IMR-90 (cell line): Measurements from ENCODE around the gene MEGF11. TPM values are rescaled to one million over a fixed set of nuclear protein-coding genes. Genes with fewer than 3 reads are reported as not detected.

Experiments used
- ATAC-seq: fragments of 200-7000 bp; cut with Tn5 transposase; 2 replicates; pipeline ENCODE4 v1.9.1; 2020; ENCODE audit warnings: low read depth, mild to moderate bottlenecking, moderate library complexity
- BruUV-seq: library from RNA; stranded (reverse); fragments of 400-500 nt; replicated peaks from 2 replicates; lab custom pipeline; 2021; lab: Mats Ljungman, UMichigan
- CTCF ChIA-PET: fragments of 300-600 bp; formaldehyde crosslinking; extraction: SDS; loops from one replicate; lab custom pipeline; 2021; ENCODE audit warnings: antibody characterized with exemption; lab: Yijun Ruan, JAX
- POLR2A ChIA-PET: fragments of 300-600 bp; sonication (Branson Sonifier 250); formaldehyde crosslinking; loops from one replicate; lab custom pipeline; 2022; ENCODE audit warnings: antibody characterized with exemption; ENCODE audit not compliant: unreplicated experiment; lab: Charles Lee
- DNase-seq: peaks from one replicate; pipeline ENCODE4 v3.0.0; 2013
- H2AFZ ChIP-seq: replicated peaks from 2 replicates; pipeline ENCODE3; 2013; ENCODE audit warnings: low read length, mild to moderate bottlenecking; ENCODE audit not compliant: poor library complexity
- H2AK5ac ChIP-seq: 2 replicates; pipeline ENCODE4 v1.6.1; 2013; ENCODE audit warnings: low read depth, low read length, inconsistent platforms
- H2AK9ac ChIP-seq: replicated peaks from 2 replicates; pipeline ENCODE3; 2013; ENCODE audit warnings: mild to moderate bottlenecking, low read depth, low read length, moderate library complexity; ENCODE audit not compliant: poor library complexity
- H2BK120ac ChIP-seq: 2 replicates; pipeline ENCODE4 v1.6.1; 2013; ENCODE audit warnings: low read depth, low read length, inconsistent platforms
- H2BK15ac ChIP-seq: 3 replicates; pipeline ENCODE4 v1.6.1; 2013; ENCODE audit warnings: low read depth, low read length, inconsistent platforms
- H2BK20ac ChIP-seq: 2 replicates; pipeline ENCODE4 v1.6.1; 2013; ENCODE audit warnings: low read depth, mild to moderate bottlenecking, inconsistent platforms, low read length, moderate library complexity
- H2BK5ac ChIP-seq: 2 replicates; pipeline ENCODE4 v1.6.1; 2013; ENCODE audit warnings: mild to moderate bottlenecking, low read depth, low read length, inconsistent platforms; ENCODE audit not compliant: poor library complexity, severe bottlenecking
- H3K14ac ChIP-seq: replicated peaks from 2 replicates; pipeline ENCODE4 v1.6.1; 2013; ENCODE audit warnings: low read depth, low read length, inconsistent platforms
- H3K18ac ChIP-seq: 2 replicates; pipeline ENCODE4 v1.6.1; 2013; ENCODE audit warnings: low read depth, low read length, control low read depth
- H3K23ac ChIP-seq: 2 replicates; pipeline ENCODE4 v1.6.1; 2013; ENCODE audit warnings: low read depth, low read length, inconsistent platforms
- H3K27ac ChIP-seq: 2 replicates; pipeline ENCODE4 v1.5.1; 2013; ENCODE audit warnings: mild to moderate bottlenecking, control low read depth, low read length; ENCODE audit not compliant: insufficient read depth
- H3K27me3 ChIP-seq: 2 replicates; pipeline ENCODE4 v1.6.1; 2013; ENCODE audit warnings: low read length; ENCODE audit not compliant: control insufficient read depth, insufficient read depth
- H3K36me3 ChIP-seq: 2 replicates; pipeline ENCODE4 v1.6.1; 2013; ENCODE audit warnings: low read length, mixed read lengths; ENCODE audit not compliant: control insufficient read depth, insufficient read depth
- H3K4ac ChIP-seq: 2 replicates; pipeline ENCODE4 v1.6.1; 2013; ENCODE audit warnings: low read depth, low read length, inconsistent platforms
- H3K4me1 ChIP-seq: 2 replicates; pipeline ENCODE4 v1.6.1; 2013; ENCODE audit warnings: low read length, mixed read lengths; ENCODE audit not compliant: control insufficient read depth, insufficient read depth
- H3K4me2 ChIP-seq: 2 replicates; pipeline ENCODE4 v1.6.1; 2013; ENCODE audit warnings: low read depth, mild to moderate bottlenecking, control low read depth, low read length, moderate library complexity
- H3K4me3 ChIP-seq: 2 replicates; pipeline ENCODE4 v1.5.1; 2013; ENCODE audit warnings: low read depth, mild to moderate bottlenecking, control low read depth, low read length, moderate library complexity; ENCODE audit not compliant: insufficient read depth
- H3K56ac ChIP-seq: 2 replicates; pipeline ENCODE4 v1.6.1; 2013; ENCODE audit warnings: low read length, inconsistent platforms; ENCODE audit not compliant: insufficient read depth; ENCODE audit errors: extremely low read depth
- H3K79me1 ChIP-seq, 2 experiments: 2 replicates each; pipeline ENCODE4 v1.6.1; 2013; ENCODE audit warnings: low read length in 2 of 2, inconsistent platforms in 1 of 2, low read depth in 1 of 2
- H3K9ac ChIP-seq: 2 replicates; pipeline ENCODE4 v1.6.1; 2013; ENCODE audit warnings: low read depth, low read length, control low read depth
- H3K9me1 ChIP-seq: 2 replicates; pipeline ENCODE4 v1.6.1; 2013; ENCODE audit warnings: low read length, inconsistent platforms; ENCODE audit not compliant: insufficient read depth
- H3K9me3 ChIP-seq: 2 replicates; pipeline ENCODE4 v1.6.1; 2013; ENCODE audit warnings: low read length; ENCODE audit not compliant: control insufficient read depth, insufficient read depth
- H4K20me1 ChIP-seq: 2 replicates; pipeline ENCODE4 v1.6.1; 2013; ENCODE audit warnings: low read length, inconsistent platforms; ENCODE audit not compliant: insufficient read depth
- H4K5ac ChIP-seq: 2 replicates; pipeline ENCODE4 v1.6.1; 2013; ENCODE audit warnings: mild to moderate bottlenecking, low read depth, low read length, control low read depth
- H4K8ac ChIP-seq, 2 experiments: 2 replicates each; pipeline ENCODE4 v1.6.1; 2013; ENCODE audit warnings: low read depth in 2 of 2, low read length in 2 of 2, control low read depth in 1 of 2, inconsistent platforms in 1 of 2
- H4K91ac ChIP-seq: 2 replicates; pipeline ENCODE4 v1.6.1; 2013; ENCODE audit warnings: low read depth, low read length, inconsistent platforms; ENCODE audit not compliant: insufficient read depth
- CHD1 ChIP-seq: IDR thresholded peaks from 2 replicates; pipeline ENCODE4 v1.6.1; 2012; ENCODE audit warnings: low read depth, low read length, improper control_type of control experiment
- SMC3 ChIP-seq: fragments of 150-350 bp; IDR thresholded peaks from 2 replicates; pipeline ENCODE4 v1.6.1; 2016; ENCODE audit warnings: low read depth, mild to moderate bottlenecking, antibody characterized with exemption, low read length, moderate library complexity
- WGBS, 2 experiments: methylation state at CpG; one replicate each; pipeline versions ENCODE4 v1.1.5 to v1.1.7; 2013; ENCODE audit warnings: missing lambda C conversion rate in 2 of 2; ENCODE audit not compliant: insufficient read length in 1 of 2; ENCODE audit errors: extremely low coverage in 2 of 2; 5-methylcytosine and 5-hydroxymethylcytosine counted together
- dilution Hi-C: fragments of 300-500 bp; cut with HindIII; formaldehyde crosslinking; loops from one replicate; pipeline ENCODE4 v1.14.3; 2018; ENCODE audit warnings: low sequenced_read_pairs; ENCODE audit not compliant: unreplicated experiment
- in situ Hi-C: fragments of 300-500 bp; cut with MboI; formaldehyde crosslinking; loops from 3 replicates; pipeline ENCODE4 v1.14.3; 2019; ENCODE audit warnings: low sequenced_read_pairs, inconsistent platforms, mixed read lengths
- intact Hi-C: fragments of 100-400 bp; cut with micrococcal nuclease; formaldehyde crosslinking; loops from 2 replicates; pipeline ENCODE4 v1.10.0; 2022
- polyA plus RNA-seq, 3 experiments: library from polyadenylated mRNA; depleted of rRNA; stranded (reverse); fragments of >200 nt; gene quantifications; 2 replicates each; pipeline ENCODE4 v1.2.3, GENCODE V29; 2012; ENCODE audit warnings: low replicate concordance in 1 of 3
- total RNA-seq: library from RNA; depleted of rRNA; stranded (reverse); fragments of >200 nt; gene quantifications from 2 replicates; pipeline ENCODE4 v1.2.3, GENCODE V29; 2012
- TF ChIP-seq, protein P1 (sequence below): conservative IDR thresholded peaks from 2 replicates; pipeline ENCODE4 v1.5.1; 2012; ENCODE audit warnings: mild to moderate bottlenecking, low read depth, low read length, improper control_type of control experiment
- TF ChIP-seq, protein P2 (sequence below): fragments of 150-350 bp; IDR thresholded peaks from 2 replicates; pipeline ENCODE4 v1.6.1; 2017; ENCODE audit warnings: mild to moderate bottlenecking, antibody characterized with exemption, low read length, low read depth

MEGF11 gene
- total and polyA plus RNA-seq, 2 of the 4 experiments (the other 2 are of a cell fraction), result not detected

DNA sequence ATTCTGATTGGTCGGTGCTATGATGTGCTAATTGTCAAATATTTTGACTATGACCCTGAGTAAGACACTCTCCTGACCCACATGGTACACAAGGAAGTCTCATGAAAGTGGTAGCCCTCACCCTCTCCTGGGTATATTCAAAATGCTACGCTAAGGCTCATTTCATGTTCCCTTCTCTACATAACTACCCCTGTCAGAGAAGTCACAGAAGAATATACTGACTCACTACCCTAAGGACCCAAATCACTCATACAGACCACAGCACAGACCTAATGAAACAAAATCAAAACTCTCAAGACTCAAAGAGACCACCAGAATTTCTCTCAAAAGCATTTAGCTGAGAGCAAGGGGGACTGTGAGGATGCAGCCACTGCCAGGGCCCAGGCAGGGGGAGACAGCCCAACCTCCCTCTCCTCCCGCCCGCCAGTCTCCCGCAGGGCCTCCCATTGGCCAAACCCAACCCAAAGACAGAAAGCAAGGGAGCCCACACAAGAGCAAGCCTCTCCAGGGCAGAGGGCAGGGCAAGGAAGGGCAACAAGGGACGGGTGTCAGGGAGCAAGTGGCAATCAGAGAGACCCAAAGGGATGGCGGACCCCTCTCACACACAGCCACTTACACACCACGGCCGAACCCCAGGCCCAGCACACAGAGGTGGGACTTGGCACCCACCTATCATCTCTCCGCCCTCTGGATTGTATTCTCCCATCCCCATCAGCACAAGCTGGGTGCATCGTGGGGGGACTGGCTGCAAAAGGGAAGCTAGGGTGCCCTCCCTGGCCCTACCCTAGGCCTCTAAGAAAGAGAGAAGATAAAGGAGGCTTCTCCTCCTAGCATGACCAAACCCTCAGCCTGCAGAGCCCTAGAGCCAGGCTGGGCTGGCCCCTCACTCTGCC, 41.6 kb downstream of the MEGF11 start:
- Histone ChIP-seq H3K79me1 (no peaks in the 10 kb centered on the region), H4K91ac (no peak overlapping the region), H2AK5ac (no peak overlapping the region), H3K9me3 (no peaks in the 10 kb centered on the region), H4K8ac (no peak overlapping the region), H3K23ac (no peak overlapping the region), H4K5ac (no peak overlapping the region), H2BK20ac (no peak overlapping the region), H3K4me1 (no peaks in the 10 kb centered on the region), H3K27me3 (peaks cover 37% of the 10 kb centered on the region), H2BK120ac (no peak overlapping the region), H2BK5ac (no peak overlapping the region), H3K4me2 (no peak overlapping the region), H3K56ac (no peak overlapping the region), H2AFZ (no peak overlapping the region), H2BK15ac (no peak overlapping the region), H3K14ac (no peak overlapping the region), H3K36me3 (no peaks in the 10 kb centered on the region), H3K4me3 (no peak overlapping the region), H3K4ac (no peak overlapping the region), H3K18ac (no peak overlapping the region), H2AK9ac (no peak overlapping the region), H3K9ac (no peak overlapping the region), H3K9me1 (no peaks in the 10 kb centered on the region), H4K20me1 (no peaks in the 10 kb centered on the region), H3K27ac (no peak overlapping the region)
- ChIA-PET POLR2A (no interaction called here), CTCF (no interaction called here)
- dilution Hi-C loops (no loop called here), intact Hi-C loops (no loop called here), in situ Hi-C loops (no loop called here)
- WGBS, 2 experiments, result 100% methylated on average over 1 of the region's 11 CpGs; no CpG with 5 or more reads in 1 of the 2 experiments
- ATAC-seq (no peak), DNase-seq (no peak)
- no TSS peak for BruUV-seq
- TF ChIP-seq, protein P1, sequence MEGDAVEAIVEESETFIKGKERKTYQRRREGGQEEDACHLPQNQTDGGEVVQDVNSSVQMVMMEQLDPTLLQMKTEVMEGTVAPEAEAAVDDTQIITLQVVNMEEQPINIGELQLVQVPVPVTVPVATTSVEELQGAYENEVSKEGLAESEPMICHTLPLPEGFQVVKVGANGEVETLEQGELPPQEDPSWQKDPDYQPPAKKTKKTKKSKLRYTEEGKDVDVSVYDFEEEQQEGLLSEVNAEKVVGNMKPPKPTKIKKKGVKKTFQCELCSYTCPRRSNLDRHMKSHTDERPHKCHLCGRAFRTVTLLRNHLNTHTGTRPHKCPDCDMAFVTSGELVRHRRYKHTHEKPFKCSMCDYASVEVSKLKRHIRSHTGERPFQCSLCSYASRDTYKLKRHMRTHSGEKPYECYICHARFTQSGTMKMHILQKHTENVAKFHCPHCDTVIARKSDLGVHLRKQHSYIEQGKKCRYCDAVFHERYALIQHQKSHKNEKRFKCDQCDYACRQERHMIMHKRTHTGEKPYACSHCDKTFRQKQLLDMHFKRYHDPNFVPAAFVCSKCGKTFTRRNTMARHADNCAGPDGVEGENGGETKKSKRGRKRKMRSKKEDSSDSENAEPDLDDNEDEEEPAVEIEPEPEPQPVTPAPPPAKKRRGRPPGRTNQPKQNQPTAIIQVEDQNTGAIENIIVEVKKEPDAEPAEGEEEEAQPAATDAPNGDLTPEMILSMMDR, result no peak
- no peak for TF ChIP-seq SMC3
- TF ChIP-seq CHD1, result no peak
- TF ChIP-seq, protein P2, sequence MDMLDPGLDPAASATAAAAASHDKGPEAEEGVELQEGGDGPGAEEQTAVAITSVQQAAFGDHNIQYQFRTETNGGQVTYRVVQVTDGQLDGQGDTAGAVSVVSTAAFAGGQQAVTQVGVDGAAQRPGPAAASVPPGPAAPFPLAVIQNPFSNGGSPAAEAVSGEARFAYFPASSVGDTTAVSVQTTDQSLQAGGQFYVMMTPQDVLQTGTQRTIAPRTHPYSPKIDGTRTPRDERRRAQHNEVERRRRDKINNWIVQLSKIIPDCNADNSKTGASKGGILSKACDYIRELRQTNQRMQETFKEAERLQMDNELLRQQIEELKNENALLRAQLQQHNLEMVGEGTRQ, result no peak
